CD4-positive, alpha-beta T cell (primary cell): Measurements from ENCODE around the gene FGF14. TPM values are rescaled to one million over a fixed set of nuclear protein-coding genes. Genes with fewer than 3 reads are reported as not detected.
A peak's percentile ranks its signal among the peaks of the same experiment; 100 is the strongest.
"Not testable (repeated sequence)": the region's sequence is repeated elsewhere in the genome, so short reads cannot be mapped to it uniquely, and the experiment has no call there.

ENCODE experiments used
- ATAC-seq: fragments of 200-7000 bp; cut with Tn5 transposase; one replicate; pipeline ENCODE4 v1.10.0; 2022; ENCODE audit warnings: mild to moderate bottlenecking; ENCODE audit not compliant: poor library complexity
- CTCF ChIA-PET: fragments of 350-600 bp; sonication (Branson Sonifier 250); formaldehyde crosslinking; loops from one replicate; lab custom pipeline; 2021; ENCODE audit warnings: antibody characterized with exemption, inconsistent platforms; lab: Charles Lee
- POLR2A ChIA-PET: fragments of 350-600 bp; sonication (Branson Sonifier 250); formaldehyde crosslinking; loops from one replicate; lab custom pipeline; 2021; ENCODE audit warnings: antibody characterized with exemption, inconsistent platforms; lab: Charles Lee
- DNase-seq, 14 experiments: peaks; one replicate each; pipeline ENCODE4 v3.0.0-alpha.2; 2013 to 2020; ENCODE audit warnings: mixed read lengths in 2 of 14
- H3K27ac ChIP-seq, 2 donors: one replicate each; pipeline versions ENCODE4 v1.5.1 to v1.7.0; 2013; ENCODE audit warnings: low read length in 2 of 2, low read depth in 1 of 2, mild to moderate bottlenecking in 1 of 2
- H3K27me3 ChIP-seq, 2 experiments: 1 replicate in 1 of 2; 2 replicates in 1 of 2; pipeline versions ENCODE4 v1.6.1 to v1.7.0; 2013; ENCODE audit warnings: low read length in 2 of 2, control low read depth in 1 of 2, mild to moderate bottlenecking in 1 of 2, moderate library complexity in 1 of 2; ENCODE audit not compliant: insufficient read depth in 2 of 2, control insufficient read depth in 1 of 2
- H3K36me3 ChIP-seq: one replicate; pipeline ENCODE4 v1.6.1; 2013; ENCODE audit warnings: low read length, control low read depth; ENCODE audit not compliant: insufficient read depth
- H3K4me1 ChIP-seq: one replicate; pipeline ENCODE4 v1.6.1; 2013; ENCODE audit warnings: low read length, control low read depth; ENCODE audit not compliant: insufficient read depth
- H3K4me3 ChIP-seq: one replicate; pipeline ENCODE4 v1.5.1; 2013; ENCODE audit warnings: mild to moderate bottlenecking, low read length, moderate library complexity
- H3K9me3 ChIP-seq, 2 experiments: 1 replicate in 1 of 2; 2 replicates in 1 of 2; pipeline versions ENCODE4 v1.6.1 to v1.7.0; 2013; ENCODE audit warnings: low read length in 2 of 2, mild to moderate bottlenecking in 2 of 2, control low read depth in 1 of 2, moderate library complexity in 1 of 2; ENCODE audit not compliant: control insufficient read depth in 1 of 2, insufficient read depth in 1 of 2
- H3K27ac Mint-ChIP-seq: one replicate; pipeline ENCODE4 v1.8.0; 2020; ENCODE audit warnings: mixed read lengths
- H3K27me3 Mint-ChIP-seq: one replicate; pipeline ENCODE4 v1.8.0; 2021; ENCODE audit warnings: mixed read lengths
- H3K36me3 Mint-ChIP-seq: one replicate; pipeline ENCODE4 v1.8.0; 2021; ENCODE audit warnings: low read depth, mixed read lengths
- H3K4me1 Mint-ChIP-seq: one replicate; pipeline ENCODE4 v1.8.0; 2021; ENCODE audit warnings: low read depth, mixed read lengths
- H3K4me3 Mint-ChIP-seq: one replicate; pipeline ENCODE4 v1.8.0; 2020; ENCODE audit warnings: mild to moderate bottlenecking, mixed read lengths
- H3K9me3 Mint-ChIP-seq: one replicate; pipeline ENCODE4 v1.8.0; 2020; ENCODE audit warnings: mixed read lengths
- CTCF ChIP-seq: fragments of 200-600 bp; IDR thresholded peaks from one replicate; pipeline ENCODE4 v1.8.0; 2022; ENCODE audit warnings: antibody characterized with exemption, mild to moderate bottlenecking
- intact Hi-C, 2 experiments: fragments of 100-400 bp; cut with DNase I in 1 of 2; cut with micrococcal nuclease in 1 of 2; formaldehyde crosslinking; loops; one replicate each; pipeline versions ENCODE4 v1.15.1 to v1.9.0; 2023 to 2025; cut with DNase I, micrococcal nuclease
- total RNA-seq, 174 experiments: library from RNA in 2 of 174; stranded (reverse) in 2 of 174; gene quantifications; one replicate each; pipeline ENCODE4 v1.2.3 and lab custom pipeline; 2021 to 2026

The FGF14 gene
- total RNA-seq, 2 experiments from 2014 or later: not detected

GRCh38 chr13:102141625-102142472, 260.0 kb downstream of the FGF14 start:
- no peaks in the 10 kb centered on the region for H3K27me3 Mint-ChIP-seq
- H3K4me3 Mint-ChIP-seq: no peak overlapping the region

GRCh38 chr13:102139626-102140025, 262.2 kb downstream of the FGF14 start:
- H3K4me3 Mint-ChIP-seq: no peak overlapping the region
- H3K27ac ChIP-seq: no peak overlapping the region
- H3K9me3 Mint-ChIP-seq: no peaks in the 10 kb centered on the region
- no peaks in the 10 kb centered on the region for H3K9me3 ChIP-seq
- no peaks in the 10 kb centered on the region for H3K27me3 Mint-ChIP-seq
- intact Hi-C loops: loop anchor here (5.0 kb wide), 2 partner anchors 308 to 418 kb away; no protein-coding TSS in a partner anchor
- H3K27me3 ChIP-seq: peaks cover 0 to 3% of the 10 kb centered on the region in 2 experiments
- POLR2A ChIA-PET: no interaction called here
- H3K4me1 Mint-ChIP-seq: no peaks in the 10 kb centered on the region
- H3K36me3 ChIP-seq: no peaks in the 10 kb centered on the region
- no peak for TF ChIP-seq CTCF
- H3K27ac Mint-ChIP-seq: no peak overlapping the region
- DNase-seq (no peak), ATAC-seq (no peak)
- CTCF ChIA-PET: no interaction called here
- H3K4me1 ChIP-seq: no peaks in the 10 kb centered on the region
- no peaks in the 10 kb centered on the region for H3K36me3 Mint-ChIP-seq
- H3K4me3 ChIP-seq: no peak overlapping the region

More at GRCh38 chr13:102141625-102142472, 260.0 kb downstream of the FGF14 start:
- Mint-ChIP-seq H3K9me3 (no peaks in the 10 kb centered on the region), H3K4me1 (no peaks in the 10 kb centered on the region), H3K27ac (no peak overlapping the region), H3K36me3 (no peaks in the 10 kb centered on the region)
- H3K9me3 ChIP-seq: no peaks in the 10 kb centered on the region
- CTCF ChIA-PET: no interaction called here
- no peaks in the 10 kb centered on the region for H3K36me3 ChIP-seq
- H3K27me3 ChIP-seq: peaks cover 0 to 3% of the 10 kb centered on the region in 2 experiments
- H3K27ac ChIP-seq: no peak overlapping the region
- H3K4me3 ChIP-seq: no peak overlapping the region
- TF ChIP-seq CTCF: peak; percentile 51
- intact Hi-C loops: loop anchor here (5.0 kb wide), 2 partner anchors 305 to 415 kb away; no protein-coding TSS in a partner anchor
- DNase-seq: no peak
- POLR2A ChIA-PET: no interaction called here
- no peak for ATAC-seq
- H3K4me1 ChIP-seq: no peaks in the 10 kb centered on the region

GRCh38 chr13:102138635-102139190, 263.1 kb downstream of the FGF14 start:
- Histone ChIP-seq H3K4me3 (no peak overlapping the region), H3K27ac (no peak overlapping the region), H3K4me1 (no peaks in the 10 kb centered on the region), H3K36me3 (no peaks in the 10 kb centered on the region), H3K9me3 (no peaks in the 10 kb centered on the region), H3K27me3 (peaks cover 0 to 2% of the 10 kb centered on the region in 2 experiments)
- Mint-ChIP-seq H3K36me3 (no peaks in the 10 kb centered on the region), H3K4me3 (no peak overlapping the region), H3K9me3 (no peaks in the 10 kb centered on the region), H3K27me3 (no peaks in the 10 kb centered on the region), H3K27ac (no peak overlapping the region), H3K4me1 (no peaks in the 10 kb centered on the region)
- DNase-seq (no peak), ATAC-seq (no peak)
- ChIA-PET CTCF (no interaction called here), POLR2A (no interaction called here)
- no peak for TF ChIP-seq CTCF
- intact Hi-C loops: no loop called here

GRCh38 chr13:102137904-102138303, 263.9 kb downstream of the FGF14 start:
- H3K9me3 Mint-ChIP-seq, H3K27ac Mint-ChIP-seq, H3K4me1 Mint-ChIP-seq, H3K4me1 ChIP-seq, intact Hi-C loops, H3K4me3 Mint-ChIP-seq, H3K9me3 ChIP-seq, H3K4me3 ChIP-seq, H3K27ac ChIP-seq, H3K27me3 ChIP-seq, DNase-seq, POLR2A ChIA-PET, H3K27me3 Mint-ChIP-seq, H3K36me3 Mint-ChIP-seq, H3K36me3 ChIP-seq, CTCF ChIA-PET, ATAC-seq: not testable (repeated sequence)
